Measurements from ENCODE around the gene CDK8.
"Not testable (repeated sequence)": the region's sequence is repeated elsewhere in the genome, so short reads cannot be mapped to it uniquely, and the experiment has no call there.

The CDK8 gene

DNA sequence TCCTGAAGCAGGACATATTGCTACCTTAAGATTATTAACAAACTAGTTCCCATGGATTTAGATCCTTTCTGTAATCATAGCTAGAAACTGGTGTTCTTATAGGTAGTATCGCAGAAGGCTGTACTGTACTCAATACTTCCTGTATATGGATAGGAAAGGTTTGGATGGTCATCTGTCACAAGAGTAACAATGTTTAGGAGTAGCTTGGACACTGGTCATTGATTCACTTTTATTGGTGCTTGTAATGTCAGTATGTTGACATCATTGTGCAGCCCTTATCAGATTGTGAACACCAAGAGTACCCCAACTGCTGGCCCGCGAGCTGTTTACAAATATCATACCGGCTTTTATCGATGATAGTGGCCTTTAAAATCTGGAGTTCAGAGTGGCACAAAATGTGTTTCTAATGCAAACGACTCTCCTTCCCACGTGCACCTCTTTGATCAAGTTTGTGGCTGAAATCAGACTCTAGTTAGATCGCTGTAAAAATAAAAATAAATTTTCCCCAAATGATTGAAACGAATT lies 605 bp upstream of the CDK8 start:
- no peak for DNase-seq (ENCODE audit: low spot score)

GRCh38 chr13:26254583-26255111 lies 718 bp downstream of the CDK8 start:
- peak; percentile 62 for DNase-seq (ENCODE audit: low spot score)

DNA sequence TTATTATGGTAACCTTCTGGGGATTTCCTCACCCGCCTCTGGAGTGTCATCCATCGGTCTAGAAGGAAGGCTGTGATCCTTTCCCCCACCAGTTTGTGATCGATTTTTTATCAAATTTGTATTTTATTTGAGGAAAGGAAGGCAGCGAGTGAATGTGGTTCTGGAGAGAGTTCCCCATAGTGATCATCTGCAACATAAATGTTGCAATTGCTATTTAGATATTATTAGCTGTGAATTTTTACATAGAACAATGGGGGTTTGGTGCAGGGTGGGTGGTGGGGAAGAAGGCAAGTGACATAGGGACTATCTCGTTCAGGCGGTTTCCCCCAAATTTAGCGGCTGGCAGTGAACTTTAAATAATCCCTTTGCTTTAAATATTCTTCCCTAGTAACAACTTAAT lies 1.2 kb downstream of the CDK8 start:
- DNase-seq (ENCODE audit: low spot score): no peak

DNA sequence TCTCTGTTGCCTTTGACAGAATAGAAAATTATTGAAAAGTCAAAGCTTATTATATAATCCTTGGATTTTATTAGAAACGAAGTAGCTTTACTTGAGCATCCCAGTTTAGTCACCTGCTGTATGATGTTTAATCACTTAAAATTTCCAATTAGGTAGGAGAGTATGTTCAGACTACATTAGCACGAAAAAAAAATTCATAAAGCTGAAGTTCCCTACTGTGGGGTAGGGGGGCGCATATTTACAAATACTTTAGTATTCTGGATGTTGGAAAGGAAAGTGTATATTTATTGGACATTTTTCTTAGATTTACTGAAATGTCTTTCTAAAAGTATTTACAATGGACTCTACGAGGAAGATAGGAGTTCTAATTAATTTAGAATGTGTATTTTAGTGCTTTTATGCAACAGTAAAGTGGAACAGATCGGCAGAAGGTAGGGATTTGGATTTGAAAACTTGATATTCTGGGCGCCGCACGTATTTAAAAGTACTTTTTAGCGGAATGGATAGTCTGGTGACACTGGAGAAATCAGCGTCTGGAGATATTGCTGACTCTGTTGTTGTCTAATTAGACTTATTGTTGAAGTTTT lies 1.9 kb downstream of the CDK8 start:
- no peak for DNase-seq (ENCODE audit: low spot score)

GRCh38 chr13:26257049-26257448 lies 3.1 kb downstream of the CDK8 start:
- DNase-seq (ENCODE audit: low spot score): no peak

DNA sequence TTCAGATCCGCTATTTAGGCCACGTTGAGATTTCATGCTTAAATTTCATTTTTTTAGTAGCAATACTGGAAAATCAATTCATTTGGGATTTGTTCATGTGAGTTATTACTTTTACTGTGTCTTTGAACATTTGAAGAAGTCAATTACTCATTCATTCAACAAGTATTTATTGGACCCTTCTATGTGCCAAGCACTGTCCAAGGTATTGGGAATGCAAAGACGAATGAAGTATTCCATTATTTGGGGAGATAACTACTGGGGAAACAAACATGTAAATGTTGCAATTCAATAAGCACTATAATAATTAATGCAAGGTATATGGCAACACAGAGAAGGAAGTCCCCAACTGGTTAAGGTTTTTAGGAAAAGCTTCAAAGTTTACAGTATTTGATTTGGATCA lies 5.7 kb downstream of the CDK8 start:
- DNase-seq (ENCODE audit: low spot score): no peak

DNA sequence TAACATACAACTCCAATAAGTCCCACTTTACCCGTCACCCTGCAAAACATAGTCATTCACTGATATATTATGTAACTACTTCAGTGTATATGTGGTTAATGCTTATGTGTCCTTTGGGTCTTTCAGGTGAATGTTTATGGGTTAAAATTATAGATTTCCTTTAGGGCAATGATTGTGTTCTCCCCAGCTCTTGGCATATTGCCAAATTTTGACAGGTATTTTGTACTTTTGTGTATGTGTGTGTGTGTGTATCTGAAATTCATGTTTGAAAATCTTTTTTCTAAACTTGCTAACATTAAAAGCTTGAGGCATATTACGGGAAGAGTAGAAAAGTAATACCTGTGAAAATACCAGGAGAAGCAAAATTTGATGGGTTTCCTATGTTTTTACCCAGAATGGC lies 8.2 kb downstream of the CDK8 start:
- DNase-seq (ENCODE audit: low spot score): no peak

DNA sequence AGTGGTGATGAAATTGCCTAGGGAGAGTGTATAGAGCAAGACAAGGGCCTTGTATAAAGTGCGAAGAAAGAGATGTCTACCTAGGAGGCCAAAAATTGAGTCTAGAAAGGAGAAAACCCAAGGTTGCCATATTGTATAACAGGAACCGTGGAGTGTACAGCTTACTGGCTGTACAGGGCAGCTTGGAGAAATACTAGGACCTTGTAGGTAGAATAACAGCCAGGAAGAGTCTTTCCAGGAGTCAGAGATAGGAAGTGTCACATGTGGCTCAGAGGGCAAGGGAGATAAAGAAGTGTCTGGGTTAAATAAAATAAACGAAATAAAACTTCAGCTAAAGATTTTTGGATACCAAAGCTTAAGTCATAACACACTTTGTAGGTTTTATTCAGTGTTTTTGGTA lies 12.4 kb downstream of the CDK8 start:
- no peak for DNase-seq (ENCODE audit: low spot score)

DNA sequence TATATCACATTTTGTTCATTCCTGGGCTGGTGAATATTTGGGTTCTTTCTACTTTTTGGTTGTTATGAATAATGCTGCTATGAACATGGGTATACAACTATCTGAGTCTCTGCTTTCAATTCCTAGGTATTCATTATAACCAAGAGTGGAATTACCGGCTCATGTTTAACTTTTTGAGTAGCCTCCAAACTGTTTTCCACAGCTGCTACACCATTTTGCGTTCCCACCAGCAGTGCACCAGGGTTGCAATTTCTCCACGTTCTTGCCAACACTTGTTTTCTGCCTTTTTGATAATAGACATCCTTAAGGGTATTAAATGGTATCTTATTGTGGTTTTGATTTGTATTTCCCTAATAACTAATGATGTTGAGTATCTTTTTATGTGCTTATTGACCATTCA lies 16.8 kb downstream of the CDK8 start:
- no peak for DNase-seq (ENCODE audit: low spot score)

DNA sequence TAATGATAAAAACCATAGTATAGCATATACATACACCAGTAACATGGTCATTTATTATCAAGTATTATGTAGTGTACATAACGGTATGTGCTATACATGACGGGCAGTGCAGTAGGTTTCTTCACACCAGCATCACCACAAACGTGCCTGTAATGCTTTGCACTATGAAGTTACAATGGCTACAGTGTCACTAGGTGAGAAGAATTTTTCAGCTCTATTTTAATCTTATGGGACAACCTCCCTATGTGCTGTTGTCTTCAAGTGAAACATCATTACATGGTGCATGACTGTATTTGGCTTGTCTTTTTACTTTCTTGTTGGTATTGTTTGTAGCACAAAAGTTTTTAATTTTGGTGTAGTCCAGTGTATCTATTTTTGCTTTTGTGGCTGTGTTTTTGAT lies 18.7 kb downstream of the CDK8 start:
- DNase-seq (ENCODE audit: low spot score): no peak

GRCh38 chr13:26280295-26280694 lies 26.4 kb downstream of the CDK8 start:
- no peak for DNase-seq (ENCODE audit: low spot score)

GRCh38 chr13:26280822-26281221 lies 26.9 kb downstream of the CDK8 start:
- no peak for DNase-seq (ENCODE audit: low spot score)

- DNase-seq (ENCODE audit: low spot score): not testable (repeated sequence)
Measured at GRCh38 chr13:26285911-26286310, 32.0 kb downstream of the CDK8 start.

DNA sequence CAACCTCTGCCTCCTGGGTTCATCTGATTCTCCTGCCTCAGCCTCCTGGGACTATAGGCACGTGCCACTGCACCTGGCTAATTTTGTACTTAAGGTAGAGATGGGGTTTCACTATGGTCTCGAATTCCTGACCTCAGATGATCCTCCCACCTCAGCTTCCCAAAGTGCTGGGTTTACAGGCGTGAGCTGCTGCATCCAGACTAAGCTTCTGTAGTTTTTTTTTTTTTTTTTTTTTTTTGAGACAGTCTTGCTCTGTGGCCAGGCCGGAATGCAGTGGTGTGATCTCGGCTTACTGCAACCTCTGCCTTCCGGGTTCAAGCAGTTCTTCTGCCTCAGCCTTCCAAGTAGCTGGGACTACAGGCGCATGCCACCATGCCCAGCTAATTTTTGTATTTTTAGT lies 34.9 kb downstream of the CDK8 start:
- not testable (repeated sequence) for DNase-seq (ENCODE audit: low spot score)

DNA sequence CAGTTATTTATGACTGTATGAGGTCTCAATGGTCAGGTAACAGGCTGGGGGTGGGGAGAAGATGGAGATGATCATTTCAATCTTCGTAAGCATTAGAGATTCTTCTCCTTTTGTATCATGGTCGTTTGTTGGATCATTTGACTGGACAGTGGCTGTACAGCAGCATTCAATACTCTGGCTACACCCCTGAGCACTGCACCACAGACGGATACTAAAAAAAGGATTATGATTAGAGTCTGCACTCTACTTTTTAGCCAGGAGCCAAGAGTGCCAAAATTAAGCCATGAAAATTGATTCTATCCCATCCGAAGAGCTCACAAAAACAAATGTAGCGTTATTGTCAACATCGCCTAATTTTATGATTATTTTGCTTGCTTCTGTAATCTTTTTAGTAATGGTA lies 41.9 kb downstream of the CDK8 start:
- DNase-seq (ENCODE audit: low spot score): no peak

GRCh38 chr13:26299168-26299750 lies 45.3 kb downstream of the CDK8 start:
- DNase-seq (ENCODE audit: low spot score): no peak

DNA sequence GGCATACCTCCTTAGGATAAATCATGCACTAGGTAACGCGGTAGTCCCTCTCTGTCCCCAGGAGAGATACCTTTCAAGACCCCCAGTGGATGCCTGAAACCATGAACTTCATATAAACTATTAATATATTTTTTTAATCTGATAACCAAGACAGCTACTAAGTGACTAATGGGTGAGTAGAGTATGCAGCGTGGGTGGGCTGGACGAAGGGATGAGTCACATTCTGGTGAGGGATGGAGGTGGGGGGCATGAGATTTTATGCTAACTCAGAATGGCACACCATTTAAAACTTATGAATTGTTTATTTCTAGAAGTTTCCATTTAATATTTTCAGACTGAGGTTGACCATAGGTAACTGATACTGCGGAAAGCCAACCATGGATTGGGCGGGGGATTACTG lies 46.2 kb downstream of the CDK8 start:
- DNase-seq (ENCODE audit: low spot score): no peak

- no peak for DNase-seq (ENCODE audit: low spot score)
Measured at GRCh38 chr13:26305676-26306075, 51.7 kb downstream of the CDK8 start.

DNA sequence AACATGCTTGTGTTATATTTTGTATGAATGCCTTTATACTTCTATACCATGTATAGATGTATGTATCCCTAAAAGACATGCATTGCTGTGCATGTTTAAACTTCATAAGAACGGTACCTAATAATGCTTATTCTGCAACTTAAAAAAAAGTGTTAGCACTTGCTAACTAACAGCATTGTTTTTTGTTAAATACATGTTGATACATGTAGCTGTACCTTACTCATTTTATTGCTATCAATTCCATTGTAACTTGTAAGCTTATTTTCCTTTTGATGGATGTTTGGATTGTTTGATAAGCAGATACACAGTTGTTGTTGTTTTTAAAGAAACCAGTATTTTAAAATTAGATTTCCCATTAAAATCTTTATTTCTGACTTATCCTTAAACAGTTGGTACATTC lies 53.8 kb downstream of the CDK8 start:
- no peak for DNase-seq (ENCODE audit: low spot score)

DNA sequence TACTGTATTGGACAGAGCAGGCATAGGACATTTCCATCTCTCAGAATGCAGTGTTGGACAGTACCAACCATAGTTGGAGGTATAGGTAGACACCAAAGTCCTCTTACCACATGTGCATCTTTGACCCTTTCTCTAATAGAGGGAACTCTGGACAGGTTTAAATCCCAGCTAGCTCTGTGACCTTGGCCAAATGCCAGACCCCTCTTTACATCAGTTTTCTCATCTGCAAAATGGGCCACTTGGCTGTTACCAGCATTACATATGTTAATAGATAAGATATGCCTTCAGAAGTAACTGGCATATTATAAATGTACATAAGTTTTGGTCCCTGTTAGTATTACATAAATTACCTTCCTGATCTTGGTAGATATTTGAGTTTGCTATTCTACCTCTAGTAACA lies 54.3 kb downstream of the CDK8 start:
- DNase-seq (ENCODE audit: low spot score): no peak

DNA sequence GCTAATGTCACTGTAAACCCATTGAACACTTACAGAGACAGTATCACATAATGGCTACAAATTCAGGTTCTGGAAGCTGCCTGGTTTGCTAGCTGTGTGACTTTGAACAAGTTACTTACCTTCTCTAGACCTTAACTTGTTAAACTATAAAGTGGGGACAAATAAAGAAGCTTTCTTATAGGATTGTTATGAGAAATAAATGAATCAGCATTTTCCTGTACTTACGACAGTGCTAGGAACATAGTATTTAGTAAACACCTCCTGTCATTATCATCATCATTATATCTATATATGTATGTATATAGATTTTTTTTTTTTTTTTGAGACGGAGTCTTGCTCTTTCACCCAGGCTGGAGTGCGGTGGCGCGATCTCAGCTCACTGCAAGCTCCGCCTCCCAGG lies 54.9 kb downstream of the CDK8 start:
- DNase-seq (ENCODE audit: low spot score): no peak

GRCh38 chr13:26310003-26310402 lies 56.1 kb downstream of the CDK8 start:
- no peak for DNase-seq (ENCODE audit: low spot score)

DNA sequence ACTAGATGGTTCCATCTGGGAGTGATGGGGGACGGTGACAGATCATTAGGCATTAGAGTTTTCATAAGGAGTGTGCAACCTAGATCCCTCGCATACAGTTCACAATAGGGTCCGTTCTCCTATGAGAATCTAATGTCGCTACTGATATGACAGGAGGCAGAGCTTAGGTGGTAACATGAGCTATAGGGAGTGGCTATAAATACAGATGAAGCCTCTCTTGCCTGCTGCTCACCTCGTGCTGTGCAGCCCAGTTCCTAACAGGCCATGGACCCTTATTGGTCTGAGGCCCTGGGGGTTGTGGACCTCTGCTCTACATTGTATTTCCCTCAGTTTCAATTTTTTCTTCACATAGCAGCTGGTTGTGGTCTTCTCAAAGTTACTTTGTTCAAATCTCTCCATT lies 56.5 kb downstream of the CDK8 start:
- no peak for DNase-seq (ENCODE audit: low spot score)

DNA sequence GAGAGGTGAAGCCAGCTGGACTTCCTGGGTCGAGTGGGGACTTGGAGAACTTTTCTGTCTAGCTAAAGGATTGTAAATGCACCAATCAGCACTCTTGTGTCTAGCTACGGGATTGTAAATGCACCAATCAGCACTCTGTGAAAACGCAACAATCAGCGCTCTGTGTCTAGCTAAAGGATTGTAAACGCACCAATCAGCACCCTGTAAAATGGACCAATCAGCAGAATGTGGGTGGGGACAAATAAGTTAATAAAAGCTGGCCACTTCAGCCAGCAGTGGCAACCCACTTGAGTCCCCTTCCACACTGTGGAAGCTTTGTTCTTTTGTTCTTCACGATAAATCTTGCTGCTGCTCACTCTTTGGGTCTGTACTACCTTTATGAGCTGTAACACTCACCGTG lies 58.1 kb downstream of the CDK8 start:
- not testable (repeated sequence) for DNase-seq (ENCODE audit: low spot score)
